Measurements from ENCODE around the gene CRYGC. TPM values are rescaled to one million over a fixed set of nuclear protein-coding genes. Genes with fewer than 3 reads are reported as not detected.

Gene CRYGC
- total RNA-seq, 2 donors from 2014 or later, result not detected

Other genes with a start within 250 kb of the CRYGC start
- 10 to 100 TPM in 1 of 2 donors, 1 to 10 TPM in 1; 5.2 to 15.8 TPM for gene PLEKHM3, start 104.3 kb downstream of the CRYGC start, total RNA-seq
- gene CRYGD, start 5.3 kb downstream of the CRYGC start, total RNA-seq, result not detected
- gene CRYGB, start 16.3 kb upstream of the CRYGC start, total RNA-seq, result not detected
- gene CRYGA, start 33.8 kb upstream of the CRYGC start, total RNA-seq, result not detected
- gene C2orf80, start 60.2 kb upstream of the CRYGC start, total RNA-seq, result not detected
- 10 to 100 TPM; 16.9 to 19.4 TPM for gene IDH1, start 125.2 kb upstream of the CRYGC start, total RNA-seq
- gene PIKFYVE, start 136.4 kb upstream of the CRYGC start, total RNA-seq, result 10 to 100 TPM; 23.1 to 25.9 TPM

Measured in activated naive CD4-positive, alpha-beta T cell treated with anti-CD3 and anti-CD28 coated beads, Interleukin-2, amount 50 U/mL, for 72 hours (primary cell).